ENCODE results near the gene PLXNB1.

Gene PLXNB1

GRCh38 chr3:48416546-48416945, 13.3 kb downstream of the PLXNB1 start:
- DNase-seq: no peak

- DNase-seq: no peak
These were observed 13.8 kb downstream of the PLXNB1 start for GRCh38 chr3:48416091-48416505.

- no peak for DNase-seq
These were observed 14.5 kb downstream of the PLXNB1 start for GRCh38 chr3:48415251-48415953.

- DNase-seq: no peak
These were observed 15.3 kb downstream of the PLXNB1 start for GRCh38 chr3:48414376-48415250.

- no peak for DNase-seq
These were observed 16.3 kb downstream of the PLXNB1 start for GRCh38 chr3:48413611-48414010.

- DNase-seq: no peak
These were observed 16.8 kb downstream of the PLXNB1 start for GRCh38 chr3:48413086-48413485.

GRCh38 chr3:48412375-48413001, 17.4 kb downstream of the PLXNB1 start:
- no peak for DNase-seq

- no peak for DNase-seq
These were observed 18.1 kb downstream of the PLXNB1 start for GRCh38 chr3:48411606-48412374.

GRCh38 chr3:48411041-48411588, 18.8 kb downstream of the PLXNB1 start:
- no peak for DNase-seq

GRCh38 chr3:48410205-48411040, 19.5 kb downstream of the PLXNB1 start:
- no peak for DNase-seq

- DNase-seq: no peak
These were observed 20.3 kb downstream of the PLXNB1 start for GRCh38 chr3:48409291-48410201.

- peak; percentile 21 to 30 for DNase-seq
These were observed 21.0 kb downstream of the PLXNB1 start for GRCh38 chr3:48408823-48409281.

- DNase-seq: no peak
These were observed 22.3 kb downstream of the PLXNB1 start for GRCh38 chr3:48407542-48408099.

- no peak for DNase-seq
These were observed 23.1 kb downstream of the PLXNB1 start for GRCh38 chr3:48406443-48407431.

- no peak for DNase-seq
These were observed 23.9 kb downstream of the PLXNB1 start for GRCh38 chr3:48405971-48406370.

GRCh38 chr3:48405343-48405881, 24.5 kb downstream of the PLXNB1 start:
- DNase-seq: no peak

- DNase-seq: no peak
These were observed 25.2 kb downstream of the PLXNB1 start for GRCh38 chr3:48404440-48405342.

Measured in AML-193 (cell line).